NOMO-1 treated with DMSO at 0.1 percent for 48 hours (cell line): ENCODE data around the gene FAM120B.
A peak's percentile ranks its signal among the peaks of the same experiment; 100 is the strongest.
"Not testable (repeated sequence)": the region's sequence is repeated elsewhere in the genome, so short reads cannot be mapped to it uniquely, and the experiment has no call there.

Source experiments
- DNase-seq: peaks from one replicate; lab custom pipeline; 2025; ENCODE audit not compliant: unreplicated experiment; lab: John Stamatoyannopoulos, UW

Gene FAM120B

GRCh38 chr6:170375661-170376060, 69.1 kb downstream of the FAM120B start:
- peak; percentile 70 for DNase-seq

GRCh38 chr6:170376386-170377043, 70.0 kb downstream of the FAM120B start:
- DNase-seq, result no peak

GRCh38 chr6:170378502-170378901, 71.9 kb downstream of the FAM120B start:
- no peak for DNase-seq

- no peak for DNase-seq
Measured at GRCh38 chr6:170381562-170381961, 75.0 kb downstream of the FAM120B start.

GRCh38 chr6:170383466-170384035, 77.0 kb downstream of the FAM120B start:
- no peak for DNase-seq

- no peak for DNase-seq
Measured at GRCh38 chr6:170385506-170385905, 78.9 kb downstream of the FAM120B start.

- DNase-seq, result no peak
Measured at GRCh38 chr6:170388113-170388512, 81.6 kb downstream of the FAM120B start.

GRCh38 chr6:170393033-170393432, 86.5 kb downstream of the FAM120B start:
- DNase-seq, result no peak

- DNase-seq, result no peak
Measured at GRCh38 chr6:170393807-170394399, 87.3 kb downstream of the FAM120B start.

- no peak for DNase-seq
Measured at GRCh38 chr6:170394980-170395379, 88.4 kb downstream of the FAM120B start.

GRCh38 chr6:170398743-170399369, 92.3 kb downstream of the FAM120B start:
- DNase-seq, result not testable (repeated sequence)

- DNase-seq, result not testable (repeated sequence)
Measured at GRCh38 chr6:170399955-170400558, 93.5 kb downstream of the FAM120B start.

GRCh38 chr6:170402318-170403040, 95.9 kb downstream of the FAM120B start:
- DNase-seq, result no peak

GRCh38 chr6:170403451-170403850, 96.9 kb downstream of the FAM120B start:
- no peak for DNase-seq

- no peak for DNase-seq
Measured at GRCh38 chr6:170404036-170404435, 97.5 kb downstream of the FAM120B start.

- no peak for DNase-seq
Measured at GRCh38 chr6:170404697-170405096, 98.1 kb downstream of the FAM120B start.

GRCh38 chr6:170405311-170405975, 98.9 kb downstream of the FAM120B start:
- DNase-seq, result no peak

- DNase-seq, result no peak
Measured at GRCh38 chr6:170407200-170407599, 100.6 kb downstream of the FAM120B start.

- no peak for DNase-seq
Measured at GRCh38 chr6:170407932-170408331, 101.4 kb downstream of the FAM120B start.

- DNase-seq, result not testable (repeated sequence)
Measured at GRCh38 chr6:170409746-170410145, 103.2 kb downstream of the FAM120B start.
